Endothelial cell (in vitro differentiated cells): ENCODE data around the gene SMR3B. TPM values are rescaled to one million over a fixed set of nuclear protein-coding genes. Genes with fewer than 3 reads are reported as not detected.

Source experiments
- DNase-seq: peaks from one replicate; pipeline ENCODE4 v3.0.0; 2021; ENCODE audit warnings: low spot score
- H3K27ac Mint-ChIP-seq: one replicate; pipeline ENCODE4 v1.8.0; 2021; ENCODE audit warnings: mixed read lengths, inconsistent platforms; ENCODE audit not compliant: unreplicated experiment
- H3K27me3 Mint-ChIP-seq: one replicate; pipeline ENCODE4 v1.8.0; 2021; ENCODE audit warnings: mild to moderate bottlenecking, moderate library complexity, mixed read lengths, inconsistent platforms; ENCODE audit not compliant: unreplicated experiment
- H3K36me3 Mint-ChIP-seq: one replicate; pipeline ENCODE4 v1.8.0; 2021; ENCODE audit warnings: mild to moderate bottlenecking, low read depth, mixed read lengths, inconsistent platforms; ENCODE audit not compliant: unreplicated experiment
- H3K4me1 Mint-ChIP-seq: one replicate; pipeline ENCODE4 v1.8.0; 2021; ENCODE audit warnings: mild to moderate bottlenecking, mixed read lengths, inconsistent platforms; ENCODE audit not compliant: unreplicated experiment
- H3K4me3 Mint-ChIP-seq: one replicate; pipeline ENCODE4 v1.8.0; 2021; ENCODE audit warnings: mild to moderate bottlenecking, mixed read lengths, inconsistent platforms; ENCODE audit not compliant: unreplicated experiment
- H3K9me3 Mint-ChIP-seq: one replicate; pipeline ENCODE4 v1.8.0; 2021; ENCODE audit warnings: mixed read lengths, inconsistent platforms; ENCODE audit not compliant: unreplicated experiment
- total RNA-seq: library from RNA; stranded (reverse); fragmentation: NEBNext Ultra II Directional; extraction: Animal tissue kit (Norgen Biotek cat#: 25700); gene quantifications from one replicate; pipeline ENCODE4 v1.2.1, GENCODE V29; 2021; ENCODE audit not compliant: unreplicated experiment
- TF ChIP-seq, protein P1 (sequence below): fragments of 200-600 bp; sonication (generic); IDR thresholded peaks from one replicate; pipeline ENCODE4 v1.5.0; 2021; ENCODE audit warnings: antibody characterized with exemption; ENCODE audit not compliant: unreplicated experiment

The SMR3B gene
- total RNA-seq, 1 donor from 2014 or later, result 1.1 TPM

DNA sequence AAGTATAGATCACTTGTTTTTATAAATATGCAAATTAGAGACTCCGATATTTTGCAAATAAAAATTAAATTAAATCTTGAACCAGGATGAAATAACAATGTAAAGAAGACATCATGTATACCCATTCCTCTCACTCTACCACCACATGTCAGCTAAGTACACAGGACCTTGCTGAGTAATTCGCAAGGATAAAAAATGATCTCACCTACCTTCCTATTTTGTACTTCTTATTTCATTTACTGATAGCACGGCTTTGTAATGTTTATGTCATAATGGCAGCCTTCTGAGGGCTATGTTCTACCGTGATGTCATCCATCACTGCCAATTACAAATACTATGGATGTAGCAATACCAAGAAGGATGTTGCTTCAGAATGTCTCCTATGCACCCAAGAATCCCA, 10.9 kb upstream of the SMR3B start:
- H3K4me1 Mint-ChIP-seq, result peaks cover 7% of the 10 kb centered on the region
- no peak overlapping the region for H3K4me3 Mint-ChIP-seq
- peaks cover 1% of the 10 kb centered on the region for H3K27me3 Mint-ChIP-seq
- no peaks in the 10 kb centered on the region for H3K36me3 Mint-ChIP-seq
- H3K9me3 Mint-ChIP-seq, result no peaks in the 10 kb centered on the region
- no peak overlapping the region for H3K27ac Mint-ChIP-seq
- TF ChIP-seq, protein P1, sequence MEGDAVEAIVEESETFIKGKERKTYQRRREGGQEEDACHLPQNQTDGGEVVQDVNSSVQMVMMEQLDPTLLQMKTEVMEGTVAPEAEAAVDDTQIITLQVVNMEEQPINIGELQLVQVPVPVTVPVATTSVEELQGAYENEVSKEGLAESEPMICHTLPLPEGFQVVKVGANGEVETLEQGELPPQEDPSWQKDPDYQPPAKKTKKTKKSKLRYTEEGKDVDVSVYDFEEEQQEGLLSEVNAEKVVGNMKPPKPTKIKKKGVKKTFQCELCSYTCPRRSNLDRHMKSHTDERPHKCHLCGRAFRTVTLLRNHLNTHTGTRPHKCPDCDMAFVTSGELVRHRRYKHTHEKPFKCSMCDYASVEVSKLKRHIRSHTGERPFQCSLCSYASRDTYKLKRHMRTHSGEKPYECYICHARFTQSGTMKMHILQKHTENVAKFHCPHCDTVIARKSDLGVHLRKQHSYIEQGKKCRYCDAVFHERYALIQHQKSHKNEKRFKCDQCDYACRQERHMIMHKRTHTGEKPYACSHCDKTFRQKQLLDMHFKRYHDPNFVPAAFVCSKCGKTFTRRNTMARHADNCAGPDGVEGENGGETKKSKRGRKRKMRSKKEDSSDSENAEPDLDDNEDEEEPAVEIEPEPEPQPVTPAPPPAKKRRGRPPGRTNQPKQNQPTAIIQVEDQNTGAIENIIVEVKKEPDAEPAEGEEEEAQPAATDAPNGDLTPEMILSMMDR, result no peak
- no peak for DNase-seq

DNA sequence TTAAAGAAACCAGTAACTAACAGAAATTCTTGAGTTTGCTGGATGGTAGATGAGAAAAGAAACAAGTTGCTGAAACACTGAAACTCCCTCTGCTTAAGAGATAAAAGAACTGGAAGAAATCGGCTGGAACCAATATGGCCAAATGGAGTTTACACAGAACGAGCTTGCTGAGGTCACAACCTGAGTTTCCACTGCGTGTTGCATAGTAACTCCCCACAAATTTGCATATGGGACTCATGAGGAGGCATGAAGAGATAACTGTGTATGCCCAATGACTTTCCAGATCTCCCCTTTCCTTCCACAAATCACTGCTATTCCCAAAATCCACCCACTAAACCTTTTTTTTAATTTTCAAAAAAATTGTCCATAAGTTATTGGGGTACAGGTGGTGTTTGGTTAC, 10.2 kb upstream of the SMR3B start:
- Mint-ChIP-seq H3K9me3 (no peaks in the 10 kb centered on the region), H3K27ac (no peak overlapping the region), H3K4me1 (peaks cover 7% of the 10 kb centered on the region), H3K4me3 (no peak overlapping the region), H3K27me3 (peaks cover 1% of the 10 kb centered on the region), H3K36me3 (no peaks in the 10 kb centered on the region)
- DNase-seq, result no peak
- TF ChIP-seq, protein P1, result no peak

- Mint-ChIP-seq H3K36me3 (no peaks in the 10 kb centered on the region), H3K9me3 (no peaks in the 10 kb centered on the region), H3K4me1 (peaks cover 5% of the 10 kb centered on the region), H3K4me3 (no peak overlapping the region), H3K27ac (no peak overlapping the region), H3K27me3 (peaks cover 1% of the 10 kb centered on the region)
- no peak for DNase-seq
- TF ChIP-seq, protein P1, result no peak
Observed at GRCh38 chr4:70380578-70380977, 2.4 kb upstream of the SMR3B start.

DNA sequence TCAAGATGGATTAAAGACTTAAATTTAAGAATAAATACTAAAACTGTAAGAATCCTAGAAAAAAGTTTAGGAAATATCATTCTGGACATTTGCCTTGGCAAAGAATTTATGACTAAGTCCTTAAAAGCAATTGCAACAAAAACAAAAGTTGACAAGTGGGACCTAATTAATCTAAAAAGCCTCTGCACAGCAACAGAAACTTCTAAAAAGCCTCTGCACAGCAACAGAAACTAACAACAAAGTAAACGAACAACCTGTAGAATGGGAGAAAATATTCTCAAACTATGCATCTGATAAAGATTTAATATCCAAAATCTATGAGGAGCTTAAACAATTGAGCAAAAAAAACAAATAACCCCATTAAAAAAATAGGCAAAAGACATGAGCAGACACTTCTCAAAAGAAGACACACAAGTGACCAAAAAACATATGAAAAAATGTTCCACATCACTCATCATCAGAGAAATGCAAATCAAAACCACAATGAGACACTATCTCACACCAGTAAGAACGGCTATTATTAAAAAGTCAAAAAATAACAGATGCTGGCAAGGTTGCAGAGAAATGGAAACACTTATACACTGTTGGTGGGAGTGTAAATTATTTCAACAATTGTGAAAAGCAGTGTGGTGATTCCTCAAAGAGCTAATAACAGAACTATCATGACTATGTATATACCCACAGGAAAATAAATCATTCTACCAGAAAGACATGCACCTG, 9.3 kb downstream of the SMR3B start:
- TF ChIP-seq, protein P1, result no peak
- Mint-ChIP-seq H3K27ac (no peak overlapping the region), H3K36me3 (no peaks in the 10 kb centered on the region), H3K9me3 (no peaks in the 10 kb centered on the region), H3K4me1 (no peaks in the 10 kb centered on the region), H3K4me3 (no peak overlapping the region), H3K27me3 (no peaks in the 10 kb centered on the region)
- DNase-seq, result no peak

- no peaks in the 10 kb centered on the region for H3K36me3 Mint-ChIP-seq
- no peaks in the 10 kb centered on the region for H3K9me3 Mint-ChIP-seq
- H3K27me3 Mint-ChIP-seq, result no peaks in the 10 kb centered on the region
- TF ChIP-seq, protein P1, result no peak
- H3K27ac Mint-ChIP-seq, result no peak within 1 kb of the TSS
- no peak within 1 kb of the TSS for H3K4me3 Mint-ChIP-seq
- H3K4me1 Mint-ChIP-seq, result no peaks in the 10 kb centered on the region
- no peak for DNase-seq
Observed at GRCh38 chr4:70397580-70397979, 14.6 kb downstream of the SMR3B start, which contains the start of gene OPRPN. Gene OPRPN, plus strand, starts transcription at chr4:70397940. Its CDS starts 1,346 bp downstream, at chr4:70399286.
